Breast epithelium (tissue), 3 donors: ENCODE results near the gene MIER1.

Source experiments
- POLR2A ChIP-seq: fragments of 450-650 bp; IDR thresholded peaks from one replicate; pipeline ENCODE4 v1.6.1; 2016; ENCODE audit warnings: antibody characterized with exemption, mild to moderate bottlenecking, moderate library complexity
- POLR2AphosphoS5 ChIP-seq, 3 donors: sonication (generic); formaldehyde crosslinking; IDR thresholded peaks; one replicate each; pipeline ENCODE4 v1.6.1; 2017; ENCODE audit warnings: antibody characterized with exemption in 3 of 3

GRCh38 chr1:66890621-66891020 lies 34.2 kb upstream of the MIER1 start:
- TF ChIP-seq POLR2A (no peak), POLR2AphosphoS5 (IDR thresholded peaks at IDR 0.05) (no peak)
